Stomach (tissue), 4 donors: ENCODE results near the gene ZIC4.

ENCODE experiments used
- POLR2A ChIP-seq, 4 donors: fragments of 450-650 bp; IDR thresholded peaks; one replicate each; pipeline ENCODE4 v1.6.1; 2016; ENCODE audit warnings: antibody characterized with exemption in 4 of 4, control low read depth in 2 of 4, mild to moderate bottlenecking in 1 of 4, moderate library complexity in 1 of 4
- POLR2AphosphoS5 ChIP-seq, 3 donors: sonication (generic); formaldehyde crosslinking; IDR thresholded peaks; one replicate each; pipeline ENCODE4 v1.6.1; 2016; ENCODE audit warnings: antibody characterized with exemption in 3 of 3
- TF ChIP-seq, protein P1 (sequence below), 7 experiments: fragments of 450-650 bp in 4 of 7; fragments of 200-600 bp in 3 of 7; sonication (generic) in 3 of 7; IDR thresholded peaks; one replicate each; pipeline ENCODE4 v1.5.1; 2016 to 2019; ENCODE audit warnings: antibody characterized with exemption in 7 of 7, control low read depth in 2 of 7, mild to moderate bottlenecking in 1 of 7

DNA sequence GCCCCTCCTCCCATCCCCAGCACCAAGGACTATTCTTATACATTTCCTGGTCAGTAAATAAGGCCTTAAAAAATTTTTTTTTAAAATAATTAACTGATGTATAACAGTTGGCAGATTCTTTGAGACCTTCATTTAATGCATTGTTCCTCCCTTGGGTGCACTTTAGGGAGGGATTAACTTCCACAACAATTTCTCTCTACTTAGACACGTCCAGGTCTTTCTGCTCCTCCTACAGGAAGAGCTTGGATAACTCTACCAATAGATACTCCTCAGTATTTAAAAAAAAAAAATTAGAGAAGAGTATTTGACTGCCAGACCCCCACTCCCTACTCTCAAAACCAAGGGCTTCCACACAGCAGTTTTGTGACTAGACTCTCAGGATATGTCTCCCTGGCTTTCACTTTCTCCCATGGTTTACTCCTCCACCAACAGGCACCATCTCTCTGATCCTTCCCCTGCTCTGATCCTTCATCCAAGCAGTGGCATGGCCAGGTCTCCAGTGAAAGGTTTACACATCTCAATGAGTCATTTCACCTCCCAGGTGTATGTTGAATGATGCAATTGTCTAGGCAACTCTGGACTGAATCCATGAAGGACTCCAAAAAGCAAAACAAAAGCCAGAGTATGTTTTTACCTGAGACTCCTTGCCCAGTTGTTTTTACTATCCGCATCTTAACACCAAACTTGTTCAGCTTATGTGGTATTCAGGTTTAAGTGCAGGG is 7.4 kb downstream of the ZIC4 start:
- TF ChIP-seq, protein P1, sequence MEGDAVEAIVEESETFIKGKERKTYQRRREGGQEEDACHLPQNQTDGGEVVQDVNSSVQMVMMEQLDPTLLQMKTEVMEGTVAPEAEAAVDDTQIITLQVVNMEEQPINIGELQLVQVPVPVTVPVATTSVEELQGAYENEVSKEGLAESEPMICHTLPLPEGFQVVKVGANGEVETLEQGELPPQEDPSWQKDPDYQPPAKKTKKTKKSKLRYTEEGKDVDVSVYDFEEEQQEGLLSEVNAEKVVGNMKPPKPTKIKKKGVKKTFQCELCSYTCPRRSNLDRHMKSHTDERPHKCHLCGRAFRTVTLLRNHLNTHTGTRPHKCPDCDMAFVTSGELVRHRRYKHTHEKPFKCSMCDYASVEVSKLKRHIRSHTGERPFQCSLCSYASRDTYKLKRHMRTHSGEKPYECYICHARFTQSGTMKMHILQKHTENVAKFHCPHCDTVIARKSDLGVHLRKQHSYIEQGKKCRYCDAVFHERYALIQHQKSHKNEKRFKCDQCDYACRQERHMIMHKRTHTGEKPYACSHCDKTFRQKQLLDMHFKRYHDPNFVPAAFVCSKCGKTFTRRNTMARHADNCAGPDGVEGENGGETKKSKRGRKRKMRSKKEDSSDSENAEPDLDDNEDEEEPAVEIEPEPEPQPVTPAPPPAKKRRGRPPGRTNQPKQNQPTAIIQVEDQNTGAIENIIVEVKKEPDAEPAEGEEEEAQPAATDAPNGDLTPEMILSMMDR (IDR thresholded peaks at IDR 0.05), result no peak
- no peak for TF ChIP-seq POLR2A (IDR thresholded peaks at IDR 0.05)
- TF ChIP-seq POLR2AphosphoS5 (IDR thresholded peaks at IDR 0.05), result no peak
